Hepatocyte (in vitro differentiated cells): Measurements from ENCODE around the gene RGS10. TPM values are rescaled to one million over a fixed set of nuclear protein-coding genes. Genes with fewer than 3 reads are reported as not detected.

Experiments
- DNase-seq: peaks from one replicate; pipeline ENCODE4 v3.0.0-alpha.2; 2016; ENCODE audit warnings: low spot score
- H2AFZ ChIP-seq: fragments of 200-600 bp; sonication (generic); 2 replicates; pipeline ENCODE4 v1.6.0; 2016; ENCODE audit warnings: antibody characterized with exemption, mild to moderate bottlenecking
- H3K27ac ChIP-seq: fragments of 200-600 bp; sonication (generic); 2 replicates; pipeline ENCODE4 v1.5.1; 2016; ENCODE audit warnings: mild to moderate bottlenecking
- H3K27me3 ChIP-seq: fragments of 200-600 bp; sonication (generic); 2 replicates; pipeline ENCODE4 v1.6.1; 2016
- H3K36me3 ChIP-seq: fragments of 200-600 bp; sonication (generic); replicated peaks from 2 replicates; pipeline ENCODE4 v1.5.1; 2016; ENCODE audit warnings: low read depth; ENCODE audit not compliant: insufficient read depth
- H3K4me1 ChIP-seq: fragments of 200-600 bp; sonication (generic); 2 replicates; pipeline ENCODE4 v1.5.1; 2016; ENCODE audit warnings: mild to moderate bottlenecking, moderate library complexity; ENCODE audit not compliant: insufficient read depth
- H3K4me2 ChIP-seq: fragments of 200-600 bp; sonication (generic); 2 replicates; pipeline ENCODE4 v1.6.0; 2016
- H3K4me3 ChIP-seq: fragments of 200-600 bp; sonication (generic); 2 replicates; pipeline ENCODE4 v1.5.1; 2016; ENCODE audit warnings: mild to moderate bottlenecking
- H3K79me2 ChIP-seq: fragments of 200-600 bp; sonication (generic); 2 replicates; pipeline ENCODE4 v1.6.0; 2017; ENCODE audit warnings: mild to moderate bottlenecking
- H3K9me2 ChIP-seq: fragments of 200-600 bp; sonication (generic); replicated peaks from 2 replicates; pipeline ENCODE4 v1.6.0; 2017; ENCODE audit warnings: mild to moderate bottlenecking; ENCODE audit not compliant: insufficient read depth
- H3K9me3 ChIP-seq: fragments of 200-600 bp; sonication (generic); 2 replicates; pipeline ENCODE4 v1.5.1; 2016; ENCODE audit warnings: low read depth, mild to moderate bottlenecking
- H4K20me1 ChIP-seq: fragments of 200-600 bp; sonication (generic); 2 replicates; pipeline ENCODE4 v1.6.0; 2016; ENCODE audit warnings: mild to moderate bottlenecking; ENCODE audit not compliant: insufficient read depth, poor library complexity, severe bottlenecking
- EZH2 ChIP-seq: fragments of 200-600 bp; sonication (generic); IDR thresholded peaks from 2 replicates; pipeline ENCODE4 v1.6.1; 2016; ENCODE audit warnings: antibody characterized with exemption, mild to moderate bottlenecking, borderline replicate concordance
- EZH2phosphoT487 ChIP-seq: fragments of 200-600 bp; sonication (generic); IDR thresholded peaks from one replicate; pipeline ENCODE4 v1.6.1; 2018; ENCODE audit warnings: antibody characterized with exemption, mild to moderate bottlenecking, low read depth, moderate library complexity; ENCODE audit not compliant: unreplicated experiment, severe bottlenecking
- WGBS: methylation state at CpG from one replicate; pipeline ENCODE4 v1.1.6; 2016; ENCODE audit warnings: low lambda C conversion rate; ENCODE audit errors: missing lambda C conversion rate; 5-methylcytosine and 5-hydroxymethylcytosine counted together
- polyA plus RNA-seq: library from polyadenylated mRNA; unstranded; fragments of >200 nt; fragmentation: Nextera tagmentation; extraction: Ambion mirVana; gene quantifications from 2 replicates; pipeline ENCODE4 v1.2.1, GENCODE V29; 2016
- total RNA-seq: library from RNA; depleted of rRNA; stranded (reverse); fragments of >200 nt; gene quantifications from 2 replicates; pipeline ENCODE4 v1.2.3, GENCODE V29; 2014
- TF ChIP-seq, protein P1 (sequence below): fragments of 200-600 bp; sonication (generic); IDR thresholded peaks from 2 replicates; pipeline ENCODE4 v1.5.1; 2016; ENCODE audit warnings: antibody characterized with exemption, mild to moderate bottlenecking; ENCODE audit not compliant: poor library complexity

RGS10 gene
- total and polyA plus RNA-seq, 2 experiments from 2014 or later, result 5.4 to 8.4 TPM

- Histone ChIP-seq H4K20me1 (no peaks in the 10 kb centered on the region), H3K27me3 (peaks cover 28% of the 10 kb centered on the region), H3K4me2 (no peak overlapping the region), H3K9me3 (no peaks in the 10 kb centered on the region), H2AFZ (no peak overlapping the region), H3K79me2 (no peaks in the 10 kb centered on the region), H3K9me2 (no peaks in the 10 kb centered on the region), H3K4me1 (no peaks in the 10 kb centered on the region), H3K27ac (no peak overlapping the region), H3K4me3 (no peak overlapping the region), H3K36me3 (no peaks in the 10 kb centered on the region)
- DNase-seq, result no peak
- TF ChIP-seq EZH2phosphoT487, result no peak
- TF ChIP-seq, protein P1, sequence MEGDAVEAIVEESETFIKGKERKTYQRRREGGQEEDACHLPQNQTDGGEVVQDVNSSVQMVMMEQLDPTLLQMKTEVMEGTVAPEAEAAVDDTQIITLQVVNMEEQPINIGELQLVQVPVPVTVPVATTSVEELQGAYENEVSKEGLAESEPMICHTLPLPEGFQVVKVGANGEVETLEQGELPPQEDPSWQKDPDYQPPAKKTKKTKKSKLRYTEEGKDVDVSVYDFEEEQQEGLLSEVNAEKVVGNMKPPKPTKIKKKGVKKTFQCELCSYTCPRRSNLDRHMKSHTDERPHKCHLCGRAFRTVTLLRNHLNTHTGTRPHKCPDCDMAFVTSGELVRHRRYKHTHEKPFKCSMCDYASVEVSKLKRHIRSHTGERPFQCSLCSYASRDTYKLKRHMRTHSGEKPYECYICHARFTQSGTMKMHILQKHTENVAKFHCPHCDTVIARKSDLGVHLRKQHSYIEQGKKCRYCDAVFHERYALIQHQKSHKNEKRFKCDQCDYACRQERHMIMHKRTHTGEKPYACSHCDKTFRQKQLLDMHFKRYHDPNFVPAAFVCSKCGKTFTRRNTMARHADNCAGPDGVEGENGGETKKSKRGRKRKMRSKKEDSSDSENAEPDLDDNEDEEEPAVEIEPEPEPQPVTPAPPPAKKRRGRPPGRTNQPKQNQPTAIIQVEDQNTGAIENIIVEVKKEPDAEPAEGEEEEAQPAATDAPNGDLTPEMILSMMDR, result no peak
- no peak for TF ChIP-seq EZH2
- 92% methylated on average over 12 of the region's 12 CpGs for WGBS
Measured at GRCh38 chr10:119481781-119482426, 60.6 kb downstream of the RGS10 start.

DNA sequence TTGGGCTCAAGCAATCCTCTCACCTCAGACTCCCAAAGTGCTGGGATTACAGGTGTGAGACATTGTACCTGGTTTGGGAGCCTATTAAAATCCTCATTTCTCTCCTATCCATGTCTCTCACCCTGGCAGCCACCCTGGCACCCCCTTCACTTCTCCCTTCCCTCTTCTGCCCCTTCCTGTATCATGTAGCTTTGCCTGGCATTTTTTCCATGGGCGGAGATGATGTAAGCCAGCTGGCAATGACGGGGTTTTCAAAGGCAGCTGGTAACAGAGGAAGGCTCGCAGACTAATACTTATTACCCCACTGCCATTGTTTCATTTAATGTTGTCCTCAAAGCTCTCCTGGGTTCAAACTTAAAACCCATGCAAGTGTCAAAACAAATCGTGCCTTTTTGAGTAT is 61.9 kb downstream of the RGS10 start:
- H3K27me3 ChIP-seq, result peaks cover 30% of the 10 kb centered on the region
- H4K20me1 ChIP-seq, result no peaks in the 10 kb centered on the region
- no peaks in the 10 kb centered on the region for H3K9me2 ChIP-seq
- H3K79me2 ChIP-seq, result no peaks in the 10 kb centered on the region
- no peaks in the 10 kb centered on the region for H3K4me1 ChIP-seq
- no peak overlapping the region for H3K4me3 ChIP-seq
- no peaks in the 10 kb centered on the region for H3K36me3 ChIP-seq
- no peak for TF ChIP-seq EZH2phosphoT487
- no peaks in the 10 kb centered on the region for H3K9me3 ChIP-seq
- H3K27ac ChIP-seq, result no peak overlapping the region
- no peak overlapping the region for H3K4me2 ChIP-seq
- H2AFZ ChIP-seq, result no peak overlapping the region
- DNase-seq, result no peak
- 66% methylated on average over 4 of the region's 4 CpGs for WGBS

DNA sequence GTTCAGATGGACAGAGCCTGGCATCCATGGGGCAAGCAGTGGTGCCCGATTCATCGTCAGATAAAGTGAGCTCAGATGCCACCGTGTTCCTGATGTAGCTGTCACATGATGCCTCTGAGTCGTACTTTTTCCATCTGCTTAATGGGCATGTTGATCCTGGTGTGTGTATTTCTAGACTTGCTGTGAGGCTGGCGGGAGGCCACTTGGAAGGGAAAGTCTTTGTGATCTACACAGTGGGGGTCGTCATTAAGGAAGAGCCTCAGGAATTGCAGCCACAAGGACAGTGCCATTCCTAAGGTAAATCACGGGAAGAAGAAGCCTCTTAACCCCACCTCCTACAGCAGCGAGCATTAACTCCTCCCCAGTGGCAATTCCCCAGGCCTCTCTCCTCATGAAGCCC is 63.0 kb downstream of the RGS10 start:
- Histone ChIP-seq H3K9me3 (no peaks in the 10 kb centered on the region), H2AFZ (no peak overlapping the region), H3K4me3 (no peak overlapping the region), H3K4me1 (no peaks in the 10 kb centered on the region), H3K36me3 (no peaks in the 10 kb centered on the region), H3K27ac (no peak overlapping the region), H3K79me2 (no peaks in the 10 kb centered on the region), H4K20me1 (no peaks in the 10 kb centered on the region), H3K9me2 (no peaks in the 10 kb centered on the region), H3K4me2 (no peak overlapping the region), H3K27me3 (peaks cover 35% of the 10 kb centered on the region)
- DNase-seq, result no peak
- TF ChIP-seq EZH2phosphoT487, result no peak
- TF ChIP-seq, protein P1, result no peak
- no peak for TF ChIP-seq EZH2
- 25% methylated on average over 8 of the region's 8 CpGs for WGBS

DNA sequence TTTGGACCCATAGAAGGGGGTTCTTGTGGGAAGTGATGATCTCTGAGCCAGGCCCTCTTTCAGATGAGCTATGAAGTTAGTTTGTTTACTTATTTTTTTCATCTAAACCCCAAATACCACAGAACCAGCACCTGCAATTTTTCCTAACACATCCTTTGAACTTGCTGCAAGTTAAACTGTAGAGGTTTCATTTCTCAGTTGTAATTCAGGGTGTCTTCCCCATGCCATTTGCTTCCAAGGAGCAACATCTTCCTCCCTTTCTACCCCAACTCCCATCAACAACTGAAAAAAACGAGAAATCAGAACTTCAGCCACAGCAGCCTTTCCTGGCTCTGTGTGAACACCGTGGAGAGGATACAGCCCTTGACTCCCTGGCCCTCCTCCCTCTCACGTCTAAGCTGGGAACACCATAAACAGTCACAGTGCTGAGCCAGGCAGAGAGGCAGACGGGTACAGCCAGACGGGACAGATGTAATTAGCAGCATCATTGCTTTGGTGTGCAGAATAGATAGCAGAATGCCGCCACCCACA is 63.6 kb downstream of the RGS10 start:
- 37% methylated on average over 6 of the region's 6 CpGs for WGBS
- no peak overlapping the region for H2AFZ ChIP-seq
- H3K4me2 ChIP-seq, result no peak overlapping the region

More for the DNA sequence above, 63.6 kb downstream of the RGS10 start:
- Histone ChIP-seq H3K79me2 (no peaks in the 10 kb centered on the region), H3K9me3 (no peaks in the 10 kb centered on the region), H4K20me1 (no peaks in the 10 kb centered on the region), H3K4me3 (no peak overlapping the region), H3K9me2 (no peaks in the 10 kb centered on the region), H3K27me3 (peaks cover 35% of the 10 kb centered on the region), H3K27ac (no peak overlapping the region), H3K4me1 (no peaks in the 10 kb centered on the region), H3K36me3 (no peaks in the 10 kb centered on the region)
- no peak for DNase-seq
- TF ChIP-seq, protein P1, result no peak
- TF ChIP-seq EZH2phosphoT487, result no peak
- TF ChIP-seq EZH2, result no peak
